IPS-NIHi7 (cell line): ENCODE data around the gene MAP2K5.
A peak's percentile ranks its signal among the peaks of the same experiment; 100 is the strongest.

ENCODE experiments used
- DNase-seq: peaks from one replicate; pipeline ENCODE4 v3.0.0; 2012; ENCODE audit warnings: mixed read lengths; ENCODE audit errors: extremely low spot score

The MAP2K5 gene

DNA sequence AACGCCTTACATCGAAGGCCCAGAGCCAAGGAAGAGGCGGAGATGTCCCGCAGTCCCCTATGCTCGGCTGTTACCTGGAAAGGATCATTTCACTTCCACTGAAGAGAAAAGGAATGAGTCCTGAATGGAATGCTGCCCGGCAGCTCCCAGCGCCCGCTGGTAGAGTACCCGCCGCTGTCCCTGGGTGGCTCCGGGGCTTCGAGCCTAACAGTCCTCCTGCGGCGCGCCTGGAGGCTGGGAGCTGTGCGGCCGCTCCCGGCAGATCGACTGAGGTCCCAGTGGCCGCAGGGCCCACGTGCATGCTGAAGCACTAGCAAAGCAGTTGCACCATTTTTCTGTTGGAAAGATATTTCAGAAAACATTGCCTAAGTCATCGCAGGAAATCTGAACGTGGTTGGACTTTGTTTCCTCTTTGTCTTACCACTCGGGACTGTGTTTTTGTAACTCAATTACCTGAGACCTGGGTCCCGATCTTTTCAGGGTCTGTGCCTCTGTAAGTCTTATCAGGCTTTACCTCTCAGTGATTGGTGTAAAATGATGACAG is 296.4 kb downstream of the MAP2K5 start:
- peak; percentile 80 for DNase-seq

DNA sequence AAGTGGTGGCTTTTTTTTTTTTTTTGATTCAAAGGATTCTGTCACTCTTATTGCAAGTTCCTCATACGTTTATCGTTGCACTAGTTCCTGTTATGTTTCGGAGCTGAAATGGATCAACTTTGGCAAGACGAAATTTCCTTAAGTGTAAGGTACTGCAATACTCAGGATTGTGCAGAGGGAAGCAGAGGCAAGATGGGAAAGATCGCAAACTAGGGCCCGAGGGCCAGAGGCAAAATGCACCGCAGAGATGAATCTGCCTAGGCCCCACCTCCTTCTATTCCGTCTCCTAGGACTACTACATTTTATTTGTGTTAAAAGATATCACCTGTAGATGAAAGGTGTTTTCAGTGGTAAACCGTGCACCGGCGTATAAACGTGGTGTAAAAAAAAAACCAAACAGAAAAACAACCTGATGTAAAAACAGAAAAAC is 297.0 kb downstream of the MAP2K5 start:
- DNase-seq: no peak

DNA sequence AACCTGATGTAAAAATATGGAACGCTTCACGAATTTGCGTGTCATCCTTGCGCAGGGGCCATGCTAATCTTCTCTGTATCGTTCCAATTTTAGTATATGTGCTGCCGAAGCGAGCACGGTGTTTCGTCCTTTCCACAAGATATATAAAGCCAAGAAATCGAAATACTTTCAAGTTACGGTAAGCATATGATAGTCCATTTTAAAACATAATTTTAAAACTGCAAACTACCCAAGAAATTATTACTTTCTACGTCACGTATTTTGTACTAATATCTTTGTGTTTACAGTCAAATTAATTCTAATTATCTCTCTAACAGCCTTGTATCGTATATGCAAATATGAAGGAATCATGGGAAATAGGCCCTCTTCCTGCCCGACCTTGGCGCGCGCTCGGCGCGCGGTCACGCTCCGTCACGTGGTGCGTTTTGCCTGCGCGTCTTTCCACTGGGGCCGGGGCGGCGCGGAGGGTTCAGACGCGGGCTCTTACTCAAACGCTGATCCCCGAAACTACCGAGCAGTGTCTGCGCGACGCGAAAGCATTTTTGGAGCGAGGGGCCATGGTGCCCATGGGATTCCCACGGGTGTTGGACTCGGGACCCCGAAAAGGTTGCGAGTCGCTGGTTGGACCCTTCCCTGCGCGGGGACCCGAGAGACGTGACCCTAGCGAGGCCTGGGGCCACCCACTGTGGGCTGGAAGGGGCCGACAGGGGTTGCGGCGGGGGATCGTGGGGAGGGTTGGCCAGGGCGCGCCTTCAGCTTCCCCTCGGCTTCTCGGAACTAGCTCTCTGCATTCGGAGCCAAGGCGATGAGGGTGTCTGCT is 297.6 kb downstream of the MAP2K5 start, which contains the start of gene RNU6-1:
Gene RNU6-1, minus strand, starts transcription at position 117 of the 820 bp plus-strand sequence.
- DNase-seq: peak; percentile 73

DNA sequence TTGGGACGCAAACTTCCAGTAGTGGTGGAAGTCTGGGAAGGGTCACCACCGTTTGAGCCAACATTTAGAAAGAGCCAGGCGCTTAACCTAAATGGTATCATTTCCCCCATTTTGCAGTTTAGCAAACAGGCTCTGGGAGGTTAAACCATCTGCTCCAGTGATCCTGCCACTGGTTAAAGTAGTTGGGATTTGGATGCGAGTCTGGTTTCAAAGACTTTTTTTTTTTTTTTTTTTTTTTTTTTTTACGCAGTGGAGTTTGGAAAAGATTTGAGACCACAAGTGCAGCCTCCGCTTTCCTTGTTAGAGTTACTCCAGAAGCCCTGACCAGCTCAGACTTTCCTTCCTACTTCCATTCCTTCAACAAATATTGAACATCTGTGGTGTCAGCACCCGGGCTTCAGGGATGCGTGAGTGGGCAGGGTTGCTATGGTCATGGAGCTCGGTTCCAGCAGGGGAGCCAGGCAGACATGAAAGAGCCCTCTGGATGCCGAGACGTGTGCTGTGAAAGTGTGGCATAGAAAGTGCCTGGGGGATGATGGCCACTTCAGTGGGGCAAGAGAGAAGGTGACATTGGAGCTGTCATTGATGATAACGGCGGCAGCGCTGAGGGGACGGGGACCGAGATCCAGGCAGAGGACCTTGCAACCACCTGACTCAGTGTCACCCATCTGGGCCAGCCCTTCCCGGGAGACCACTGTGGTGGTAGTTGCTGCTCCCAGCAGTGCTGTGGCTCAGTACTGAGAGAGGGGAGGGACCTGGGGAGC is 298.4 kb downstream of the MAP2K5 start:
- DNase-seq: no peak

DNA sequence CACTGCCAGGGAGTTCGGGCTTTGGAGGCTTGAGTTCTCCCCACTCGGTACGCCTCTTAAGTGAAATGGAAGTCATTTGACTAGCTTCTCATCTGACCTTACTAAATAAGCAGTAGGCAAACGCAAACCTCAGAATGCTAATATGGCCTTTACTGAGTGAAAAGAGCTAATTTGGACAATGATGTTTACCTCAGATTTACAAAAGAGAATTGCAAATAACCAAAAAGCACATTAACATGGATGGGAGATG is 298.9 kb downstream of the MAP2K5 start:
- no peak for DNase-seq

DNA sequence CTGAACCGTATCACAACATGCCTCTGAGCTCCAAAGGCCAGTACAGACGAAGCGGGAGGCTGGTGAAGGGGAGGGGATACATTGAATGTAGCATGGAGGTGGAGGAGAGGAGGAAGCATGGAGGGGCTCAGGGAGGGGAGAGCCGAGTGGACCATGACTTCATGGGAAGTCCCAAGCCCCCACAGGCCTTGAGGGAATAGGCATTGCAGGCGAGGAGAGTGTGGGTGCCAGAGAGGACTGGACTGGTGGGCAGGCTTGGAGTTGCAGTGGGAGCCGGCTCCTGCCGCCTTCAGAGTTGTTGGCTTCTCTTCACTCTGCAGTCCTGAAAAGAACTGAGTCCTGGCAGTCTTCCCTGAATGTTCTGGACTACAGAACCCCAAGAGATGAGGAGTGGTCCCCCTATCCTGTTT is 300.6 kb downstream of the MAP2K5 start:
- DNase-seq: no peak

DNA sequence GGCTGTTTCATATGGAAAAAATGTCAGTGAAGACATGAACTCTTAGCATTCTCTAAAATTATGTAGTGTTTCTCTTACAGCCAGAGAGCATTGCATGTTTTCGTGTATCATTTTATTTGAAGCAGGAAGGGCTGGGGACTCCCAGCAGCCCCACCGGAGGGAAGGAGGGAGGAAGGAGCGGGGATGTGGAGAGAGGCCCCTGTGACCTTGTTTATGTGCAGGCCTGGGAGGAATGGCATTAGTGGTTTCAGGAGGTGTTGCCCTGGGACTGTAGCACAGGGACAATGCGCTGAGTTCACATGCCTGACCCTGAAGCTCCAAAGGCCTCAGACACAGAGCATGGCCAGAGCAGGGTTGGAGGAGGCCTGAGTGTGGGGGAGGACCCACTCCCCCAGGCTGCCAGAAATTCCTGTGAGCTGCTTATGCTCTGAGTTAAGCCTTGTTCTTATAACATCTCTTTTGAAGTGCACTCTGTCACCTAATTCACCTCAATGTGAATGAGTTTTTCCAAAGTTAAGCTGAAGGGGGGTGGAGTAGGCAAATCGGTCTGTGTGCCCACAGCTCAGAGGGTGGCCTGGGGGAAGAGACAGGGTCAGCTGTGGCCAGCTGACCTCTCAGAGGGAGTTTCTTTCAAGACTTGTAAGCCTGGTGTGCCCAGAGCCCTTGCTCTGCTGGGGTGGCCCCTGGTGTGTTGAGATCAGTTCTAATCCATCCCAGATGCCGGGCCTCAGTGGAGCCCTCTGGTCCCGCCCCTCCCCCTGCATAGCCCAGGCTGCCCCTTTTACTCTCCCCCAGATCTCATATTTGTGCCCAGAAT is 301.3 kb downstream of the MAP2K5 start:
- DNase-seq: no peak

DNA sequence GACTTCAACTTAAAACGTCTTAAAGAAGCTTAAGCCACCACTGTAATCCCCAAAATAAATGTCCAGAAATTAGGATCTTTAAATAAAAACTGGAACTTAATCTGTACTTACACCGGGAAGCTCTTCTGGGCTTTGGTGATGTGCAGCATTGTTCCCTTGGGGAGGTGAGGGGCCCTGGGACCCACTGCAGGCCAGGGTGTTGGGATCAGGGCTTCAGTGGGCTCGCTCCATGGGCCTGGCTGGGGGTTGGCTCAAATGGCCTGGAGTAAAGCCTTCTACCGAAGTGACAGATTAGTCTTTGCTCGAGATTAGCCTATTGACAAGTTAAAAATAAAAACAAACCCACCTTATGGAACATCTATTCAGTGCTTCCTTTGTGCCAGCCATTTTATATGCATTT is 303.5 kb downstream of the MAP2K5 start:
- DNase-seq: no peak

DNA sequence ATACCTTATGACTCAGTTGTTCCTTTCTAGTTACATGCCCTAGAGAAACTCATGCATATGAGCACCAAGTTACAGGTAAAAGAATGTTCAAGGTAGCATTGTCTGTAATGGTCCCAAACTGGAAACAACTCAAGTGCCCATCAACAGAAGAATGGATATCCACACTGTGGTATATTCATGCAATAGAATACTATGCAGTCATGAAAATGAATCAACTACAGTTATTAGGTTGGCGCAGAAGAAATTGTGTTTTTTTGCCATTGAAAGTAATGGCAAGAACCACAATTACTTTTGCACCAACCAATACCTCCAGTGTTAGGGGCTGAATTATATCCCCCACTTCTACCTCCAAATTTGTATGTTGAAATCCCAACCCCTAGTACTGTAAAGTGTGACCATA is 307.0 kb downstream of the MAP2K5 start:
- DNase-seq: no peak

DNA sequence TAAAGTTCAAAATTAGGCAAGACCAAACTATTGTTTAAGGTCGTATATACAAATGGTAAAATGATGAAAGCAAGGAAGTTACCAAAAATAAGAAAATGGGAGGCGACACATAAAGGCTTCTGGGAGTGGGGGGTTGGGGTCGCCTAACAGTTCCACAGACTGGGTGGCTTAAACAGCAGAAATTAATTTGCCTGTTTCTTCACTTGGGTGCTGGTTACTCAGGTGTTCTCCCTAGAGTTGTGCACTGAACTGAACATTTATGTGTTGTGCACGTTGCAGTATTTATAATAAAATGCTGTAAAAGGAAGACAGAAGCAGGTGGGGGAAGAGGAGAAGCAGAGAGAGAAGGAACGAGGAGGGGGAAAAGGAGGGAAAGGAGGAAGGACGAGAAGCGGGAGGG is 307.8 kb downstream of the MAP2K5 start:
- DNase-seq: no peak

DNA sequence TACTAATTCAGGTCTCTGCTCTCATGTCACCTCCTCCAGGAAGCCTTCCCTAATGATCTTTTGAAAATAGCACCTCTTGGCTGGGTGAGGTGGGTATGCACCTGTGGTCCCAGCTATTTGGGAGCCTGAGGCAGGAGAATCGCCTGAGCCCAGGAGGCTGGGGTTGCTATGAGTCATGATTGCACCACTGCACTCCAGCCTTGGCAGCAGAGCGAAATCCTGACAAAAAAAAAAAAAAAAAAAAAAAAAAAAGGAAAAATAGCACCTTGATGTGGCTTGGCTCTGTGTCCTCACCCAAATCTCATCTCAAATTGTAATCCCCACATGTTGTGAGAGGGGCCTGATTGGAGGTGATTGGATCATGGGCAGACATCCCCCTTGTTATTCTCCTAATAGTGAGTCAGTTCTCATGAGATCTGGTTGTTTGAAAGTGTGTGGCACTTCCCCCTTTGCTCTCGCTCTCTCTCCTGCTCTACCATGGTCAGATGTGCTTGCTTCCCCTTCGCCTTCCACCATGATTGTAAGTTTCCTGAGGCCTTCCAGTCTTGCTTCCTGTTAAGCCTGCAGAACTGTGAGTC is 308.6 kb downstream of the MAP2K5 start:
- DNase-seq: no peak

DNA sequence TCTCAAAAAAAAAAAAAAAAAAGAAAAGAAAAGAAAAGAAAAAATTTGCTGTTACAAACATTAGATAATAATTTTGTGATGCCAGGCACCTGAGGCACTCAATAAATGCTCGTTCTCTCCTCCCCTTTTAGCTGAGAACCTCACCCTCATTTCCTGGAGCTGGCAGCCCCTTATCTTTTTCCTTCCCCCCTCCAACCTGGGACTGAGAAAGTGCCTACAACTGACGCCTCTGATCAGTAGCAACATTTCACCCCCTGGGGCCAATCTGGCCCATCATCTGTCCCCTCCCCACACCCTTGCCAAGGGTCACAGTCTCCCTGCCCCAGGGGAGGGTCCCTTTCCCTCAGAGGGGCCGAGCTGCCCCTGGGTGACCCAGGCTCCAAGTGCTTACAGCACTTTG is 309.9 kb downstream of the MAP2K5 start:
- DNase-seq: no peak

DNA sequence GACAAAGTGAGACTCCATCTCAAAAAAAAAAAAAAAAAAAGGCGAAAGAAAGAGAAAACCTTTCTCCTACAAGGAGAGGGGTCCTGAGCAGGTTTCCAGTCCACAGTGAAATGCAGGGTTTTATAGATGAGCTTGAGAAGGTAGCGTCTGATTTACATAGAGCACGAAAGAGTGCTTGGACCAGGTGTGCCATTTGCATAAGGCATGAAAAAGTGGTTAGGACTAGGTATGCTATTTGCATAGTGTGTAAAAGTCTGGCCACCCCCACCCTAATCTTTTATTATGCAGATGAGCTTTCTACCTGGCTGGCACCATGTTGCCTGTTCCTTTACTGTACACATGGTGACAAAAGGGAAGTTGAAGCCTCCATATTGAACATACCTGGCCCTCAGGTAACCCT is 311.0 kb downstream of the MAP2K5 start:
- DNase-seq: no peak

DNA sequence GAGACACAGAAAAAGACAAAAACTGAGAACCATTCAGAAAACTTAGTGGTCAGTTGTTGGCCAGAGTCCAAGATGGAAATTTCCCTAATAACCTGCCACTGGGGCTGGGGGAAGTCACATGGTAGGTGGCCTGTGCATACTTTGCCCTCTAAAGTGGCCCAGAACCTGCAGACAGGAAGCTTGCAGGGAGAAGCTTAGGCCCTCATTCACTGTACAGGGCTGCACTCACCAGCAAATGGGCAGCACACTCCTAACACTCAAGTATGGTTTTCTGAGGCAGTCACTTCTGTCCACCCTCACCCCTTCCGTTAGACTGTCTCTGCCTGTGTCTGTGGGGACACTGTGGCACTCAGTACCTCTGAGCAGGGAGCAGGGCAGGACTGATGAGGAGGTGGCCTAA is 311.9 kb downstream of the MAP2K5 start:
- DNase-seq: no peak

DNA sequence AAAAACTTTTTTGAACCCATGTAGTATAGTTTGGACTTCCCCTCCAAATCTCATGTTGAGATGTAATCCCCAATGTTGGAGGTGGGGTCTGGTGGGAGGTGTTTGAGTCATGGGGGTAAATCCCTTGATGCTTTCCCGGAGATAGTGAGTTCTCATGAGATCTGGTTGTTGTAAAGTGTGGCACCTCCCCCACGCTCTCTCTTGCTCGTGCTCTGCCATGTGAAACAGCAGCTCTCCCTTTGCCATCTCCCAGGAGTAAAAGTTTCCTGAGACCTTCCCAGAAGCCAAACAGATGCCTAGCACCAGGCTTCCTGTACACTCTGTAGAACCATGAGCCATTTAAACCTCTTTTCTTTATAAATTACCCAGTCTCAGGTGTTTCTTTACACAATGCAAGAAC is 313.3 kb downstream of the MAP2K5 start:
- DNase-seq: no peak
